ENCODE measurements around the gene TSPAN1.

The TSPAN1 gene

DNA sequence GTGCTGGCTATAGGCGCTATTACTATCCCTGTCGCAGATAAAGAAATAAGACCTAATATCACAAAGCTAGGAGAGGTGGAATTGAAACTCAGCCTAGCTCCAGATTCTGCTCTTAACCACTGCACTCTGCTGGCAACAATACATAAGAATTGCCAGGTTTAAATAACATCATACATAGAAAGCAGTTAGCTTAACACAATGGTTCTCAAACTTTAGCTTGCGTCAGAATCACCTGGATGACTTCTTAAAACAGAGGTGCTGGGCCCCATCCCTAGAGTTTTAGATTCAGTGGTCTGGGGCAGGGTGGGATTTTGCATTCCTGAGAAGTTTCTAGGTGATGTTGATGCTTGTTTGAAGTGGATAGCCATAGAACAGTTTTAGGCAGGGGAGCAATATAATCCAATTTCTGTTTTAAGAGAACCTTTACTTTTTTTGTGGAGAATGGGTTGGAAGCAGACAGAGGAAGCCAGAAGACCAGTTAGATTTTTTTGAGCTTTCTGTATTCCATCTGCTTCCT lies 24.4 kb downstream of the TSPAN1 start:
- no peaks in the 10 kb centered on the region for H3K27me3 ChIP-seq
- TF ChIP-seq, protein P1, sequence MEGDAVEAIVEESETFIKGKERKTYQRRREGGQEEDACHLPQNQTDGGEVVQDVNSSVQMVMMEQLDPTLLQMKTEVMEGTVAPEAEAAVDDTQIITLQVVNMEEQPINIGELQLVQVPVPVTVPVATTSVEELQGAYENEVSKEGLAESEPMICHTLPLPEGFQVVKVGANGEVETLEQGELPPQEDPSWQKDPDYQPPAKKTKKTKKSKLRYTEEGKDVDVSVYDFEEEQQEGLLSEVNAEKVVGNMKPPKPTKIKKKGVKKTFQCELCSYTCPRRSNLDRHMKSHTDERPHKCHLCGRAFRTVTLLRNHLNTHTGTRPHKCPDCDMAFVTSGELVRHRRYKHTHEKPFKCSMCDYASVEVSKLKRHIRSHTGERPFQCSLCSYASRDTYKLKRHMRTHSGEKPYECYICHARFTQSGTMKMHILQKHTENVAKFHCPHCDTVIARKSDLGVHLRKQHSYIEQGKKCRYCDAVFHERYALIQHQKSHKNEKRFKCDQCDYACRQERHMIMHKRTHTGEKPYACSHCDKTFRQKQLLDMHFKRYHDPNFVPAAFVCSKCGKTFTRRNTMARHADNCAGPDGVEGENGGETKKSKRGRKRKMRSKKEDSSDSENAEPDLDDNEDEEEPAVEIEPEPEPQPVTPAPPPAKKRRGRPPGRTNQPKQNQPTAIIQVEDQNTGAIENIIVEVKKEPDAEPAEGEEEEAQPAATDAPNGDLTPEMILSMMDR (IDR thresholded peaks at IDR 0.05; ENCODE audit: low read depth, low read length) = no peak
- H3K4me1 ChIP-seq = no peaks in the 10 kb centered on the region
- DNase-seq = no peak
- no peaks in the 10 kb centered on the region for H3K36me3 ChIP-seq
- no peak overlapping the region for H3K4me3 ChIP-seq (ENCODE audit: low read depth, low read length)
- H3K9me3 ChIP-seq = no peaks in the 10 kb centered on the region

DNA sequence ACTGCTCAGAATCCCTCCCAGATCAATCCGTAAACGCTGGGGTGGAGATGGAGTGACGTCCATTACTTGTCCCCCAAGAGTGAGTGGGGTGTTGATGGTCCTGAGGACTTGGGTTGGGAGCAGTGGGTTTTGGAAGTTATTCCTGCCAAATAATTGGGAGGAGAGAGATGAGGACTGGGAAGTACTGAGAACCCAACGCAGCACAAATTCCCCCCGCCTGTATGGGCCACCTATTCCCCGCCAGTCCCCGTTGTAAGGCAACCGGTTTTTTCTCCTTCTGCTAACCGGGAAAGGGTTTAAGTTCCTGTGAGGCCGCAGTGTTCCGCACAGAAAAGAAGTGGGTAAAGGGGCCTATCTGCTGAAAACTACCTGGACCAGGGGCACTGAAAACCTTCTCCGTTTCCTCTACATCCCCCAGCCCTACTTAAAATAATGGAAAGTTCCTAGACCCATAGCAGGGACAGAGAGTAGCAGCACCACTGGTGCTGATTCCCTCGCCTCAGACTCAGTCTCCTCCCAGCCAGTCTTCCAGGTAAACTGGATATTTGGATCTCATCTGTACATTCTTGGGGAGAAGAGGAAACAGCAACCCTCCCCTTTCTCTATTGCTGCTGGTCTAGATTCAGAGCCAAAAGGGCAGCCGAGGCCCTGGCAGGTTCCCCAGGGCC lies 29.0 kb downstream of the TSPAN1 start:
- H3K4me1 ChIP-seq = no peaks in the 10 kb centered on the region
- TF ChIP-seq, protein P1 (IDR thresholded peaks at IDR 0.05; ENCODE audit: low read depth, low read length) = no peak
- H3K9me3 ChIP-seq = no peaks in the 10 kb centered on the region
- no peaks in the 10 kb centered on the region for H3K36me3 ChIP-seq
- no peaks in the 10 kb centered on the region for H3K27me3 ChIP-seq
- no peak for DNase-seq
- H3K4me3 ChIP-seq (ENCODE audit: low read depth, low read length) = peak overlapping the region; percentile 70

DNA sequence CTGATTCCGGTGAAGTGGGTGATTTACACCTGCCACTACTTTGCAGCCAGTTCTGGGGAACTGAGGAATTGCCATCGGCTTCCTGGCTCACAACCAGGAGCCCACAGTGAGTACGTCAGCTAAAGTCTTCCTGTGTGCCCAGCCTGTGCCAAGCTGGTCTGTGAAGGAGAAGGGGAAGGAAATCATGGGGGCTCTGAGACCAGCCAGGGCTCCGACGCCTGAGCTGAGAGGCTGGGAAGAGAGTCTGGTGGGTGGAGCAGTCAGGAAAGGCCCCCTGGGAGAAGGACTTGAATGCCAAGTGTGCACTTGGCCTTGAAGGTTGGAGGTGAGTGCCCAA lies 29.5 kb downstream of the TSPAN1 start:
- no peak overlapping the region for H3K4me3 ChIP-seq (ENCODE audit: low read depth, low read length)
- no peaks in the 10 kb centered on the region for H3K36me3 ChIP-seq
- no peaks in the 10 kb centered on the region for H3K9me3 ChIP-seq
- H3K27me3 ChIP-seq = no peaks in the 10 kb centered on the region
- no peak for DNase-seq
- no peaks in the 10 kb centered on the region for H3K4me1 ChIP-seq
- TF ChIP-seq, protein P1 (IDR thresholded peaks at IDR 0.05; ENCODE audit: low read depth, low read length) = no peak

DNA sequence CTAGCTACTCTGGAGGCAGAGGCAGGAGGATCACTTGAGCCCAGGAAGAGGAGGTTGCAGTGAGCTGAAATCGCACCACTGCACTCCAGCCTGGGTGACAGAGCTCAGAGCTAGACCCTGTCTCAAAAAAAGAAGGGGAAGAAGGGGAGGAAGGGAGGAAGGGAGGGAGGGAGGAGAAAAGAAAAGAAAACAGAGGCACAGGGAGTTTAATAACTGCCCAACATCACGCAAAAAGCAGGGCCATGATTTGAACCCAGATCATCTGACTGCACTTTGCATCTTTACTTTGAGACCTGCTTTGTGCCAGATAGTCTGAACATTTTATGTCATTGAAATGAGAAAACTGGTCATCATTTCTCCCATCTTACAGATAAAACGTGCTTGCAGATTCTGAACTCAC lies 30.3 kb downstream of the TSPAN1 start:
- Histone ChIP-seq H3K4me3 (ENCODE audit: low read depth, low read length) (no peak overlapping the region), H3K27me3 (no peaks in the 10 kb centered on the region), H3K36me3 (no peaks in the 10 kb centered on the region), H3K9me3 (no peaks in the 10 kb centered on the region), H3K4me1 (no peaks in the 10 kb centered on the region)
- DNase-seq = no peak
- TF ChIP-seq, protein P1 (IDR thresholded peaks at IDR 0.05; ENCODE audit: low read depth, low read length) = no peak

DNA sequence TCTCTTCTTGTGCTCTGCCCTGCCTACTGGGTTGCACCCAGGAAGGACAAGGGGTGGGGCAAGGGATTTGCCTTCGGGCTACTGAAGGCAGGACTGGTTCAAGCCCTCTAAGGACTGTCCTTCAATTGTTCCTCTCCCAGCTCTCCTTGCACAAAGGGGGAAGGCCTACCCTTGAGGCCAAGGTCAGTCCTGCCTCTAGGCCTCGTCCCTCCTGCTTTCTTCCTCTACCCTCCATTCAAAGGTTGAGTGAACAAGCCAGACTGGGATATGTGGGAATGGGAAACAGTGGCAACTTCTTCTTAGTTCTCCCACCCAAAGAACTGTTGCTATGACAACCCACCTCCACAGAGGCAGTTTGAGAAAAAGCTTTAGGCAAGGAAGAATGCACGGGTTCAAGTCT lies 30.9 kb downstream of the TSPAN1 start:
- Histone ChIP-seq H3K9me3 (no peaks in the 10 kb centered on the region), H3K36me3 (no peaks in the 10 kb centered on the region), H3K4me3 (ENCODE audit: low read depth, low read length) (no peak overlapping the region), H3K4me1 (no peaks in the 10 kb centered on the region), H3K27me3 (no peaks in the 10 kb centered on the region)
- TF ChIP-seq, protein P1 (IDR thresholded peaks at IDR 0.05; ENCODE audit: low read depth, low read length) = no peak
- DNase-seq = no peak

DNA sequence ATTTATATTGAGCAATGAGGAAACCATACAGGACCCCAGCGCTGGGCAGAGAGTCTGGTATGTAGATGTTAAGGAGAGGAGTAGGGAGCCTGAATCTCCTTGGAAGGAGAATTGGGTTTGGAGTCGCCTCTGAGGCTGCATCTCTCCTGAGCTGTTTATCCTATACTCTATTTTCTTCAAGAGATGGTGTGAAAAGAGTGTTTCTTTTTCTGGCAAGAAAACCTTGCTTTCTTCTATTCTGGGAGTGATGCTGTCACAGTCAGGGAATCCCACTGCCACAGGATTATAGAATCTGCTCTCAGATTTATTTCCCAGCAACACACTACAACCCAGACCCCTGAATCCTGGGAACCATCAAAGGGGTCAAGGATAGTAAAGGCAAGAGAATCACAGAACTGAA lies 31.5 kb downstream of the TSPAN1 start:
- H3K4me3 ChIP-seq (ENCODE audit: low read depth, low read length) = no peak overlapping the region
- DNase-seq = no peak
- H3K9me3 ChIP-seq = no peaks in the 10 kb centered on the region
- H3K27me3 ChIP-seq = no peaks in the 10 kb centered on the region
- no peaks in the 10 kb centered on the region for H3K36me3 ChIP-seq
- TF ChIP-seq, protein P1 (IDR thresholded peaks at IDR 0.05; ENCODE audit: low read depth, low read length) = no peak
- no peaks in the 10 kb centered on the region for H3K4me1 ChIP-seq

Measured in BE2C (cell line).